Endothelial cell of umbilical vein (primary cell): Measurements from ENCODE around the gene POLR1C. TPM values are rescaled to one million over a fixed set of nuclear protein-coding genes. Genes with fewer than 3 reads are reported as not detected.

ENCODE experiments used
- BruUV-seq: library from RNA; stranded (reverse); fragments of 400-500 nt; replicated peaks from 2 replicates; lab custom pipeline; 2021; lab: Mats Ljungman, UMichigan
- CTCF ChIA-PET: fragments of 300-600, 350-600 bp; sonication (Branson Sonifier 250); formaldehyde crosslinking; loops from one replicate; lab custom pipeline; 2021; ENCODE audit warnings: antibody characterized with exemption, inconsistent platforms; lab: Charles Lee
- POLR2A ChIA-PET: fragments of 300-600, 350-600 bp; sonication (Branson Sonifier 250); formaldehyde crosslinking; loops from one replicate; lab custom pipeline; 2021; ENCODE audit warnings: antibody characterized with exemption, inconsistent platforms; lab: Charles Lee
- DNase-seq: peaks from one replicate; pipeline ENCODE4 v3.0.0-alpha.2; 2011; ENCODE audit warnings: low read depth, low spot score
- FAIRE-seq: peaks from 2 replicates; lab custom pipeline; 2011; peaks lifted over from hg19 to GRCh38; lab: Jason Lieb, UNC
- H2AFZ ChIP-seq: 2 replicates; pipeline ENCODE4 v1.6.0; 2012; ENCODE audit warnings: low read depth, low read length, control low read depth, inconsistent platforms
- H3K27ac ChIP-seq: 2 replicates; pipeline ENCODE4 v1.5.1; 2011; ENCODE audit warnings: low read depth, mild to moderate bottlenecking, control low read depth, low read length, moderate library complexity; ENCODE audit not compliant: insufficient read depth
- H3K27me3 ChIP-seq, 2 experiments: 2 replicates each; pipeline versions ENCODE4 v1.6.0 to v1.6.1; 2011; ENCODE audit warnings: low read length in 2 of 2, mixed read lengths in 1 of 2; ENCODE audit not compliant: control insufficient read depth in 2 of 2, insufficient read depth in 2 of 2
- H3K36me3 ChIP-seq, 2 experiments: 2 replicates in 1 of 2; 3 replicates in 1 of 2; pipeline ENCODE4 v1.5.1; 2011; ENCODE audit warnings: low read length in 2 of 2, mild to moderate bottlenecking in 1 of 2, moderate library complexity in 1 of 2; ENCODE audit not compliant: control insufficient read depth in 2 of 2, insufficient read depth in 2 of 2; ENCODE audit errors: extremely low read depth in 1 of 2
- H3K4me1 ChIP-seq: 3 replicates; pipeline ENCODE4 v1.5.1; 2011; ENCODE audit warnings: mild to moderate bottlenecking, low read length; ENCODE audit not compliant: control insufficient read depth, insufficient read depth; ENCODE audit errors: extremely low read depth
- H3K4me2 ChIP-seq: 2 replicates; pipeline ENCODE4 v1.6.1; 2011; ENCODE audit warnings: low read length, control low read depth, mixed read lengths; ENCODE audit not compliant: insufficient read depth
- H3K4me3 ChIP-seq, 3 experiments: fragments of 200-600 bp in 1 of 3; sonication (generic), shearing (Covaris generic) in 1 of 3; replicated peaks in 1 of 3; 2 replicates each; pipeline ENCODE4 v1.5.1; 2011 to 2016; ENCODE audit warnings: control low read depth in 3 of 3, low read length in 3 of 3, mild to moderate bottlenecking in 2 of 3, inconsistent platforms in 1 of 3, low read depth in 1 of 3, moderate library complexity in 1 of 3; ENCODE audit not compliant: insufficient read depth in 1 of 3
- H3K79me2 ChIP-seq: 2 replicates; pipeline ENCODE4 v1.6.0; 2012; ENCODE audit warnings: low read length, inconsistent platforms; ENCODE audit not compliant: control insufficient read depth, insufficient read depth
- H3K9ac ChIP-seq: replicated peaks from 2 replicates; pipeline ENCODE3; 2011; ENCODE audit warnings: low read length, control low read depth; ENCODE audit not compliant: insufficient read depth; ENCODE audit errors: extremely low read depth
- H3K9me1 ChIP-seq: replicated peaks from 3 replicates; pipeline ENCODE4 v1.6.0; 2011; ENCODE audit warnings: mild to moderate bottlenecking, low read length; ENCODE audit not compliant: control insufficient read depth, insufficient read depth; ENCODE audit errors: extremely low read depth
- H3K9me3 ChIP-seq: replicated peaks from 2 replicates; pipeline ENCODE4 v1.5.1; 2012; ENCODE audit warnings: low read length, inconsistent platforms; ENCODE audit not compliant: control insufficient read depth, insufficient read depth
- H4K20me1 ChIP-seq: replicated peaks from 2 replicates; pipeline ENCODE3; 2011; ENCODE audit warnings: mild to moderate bottlenecking, low read length; ENCODE audit not compliant: control insufficient read depth, insufficient read depth; ENCODE audit errors: extremely low read depth
- CTCF ChIP-seq, 2 donors: IDR thresholded peaks; 1 replicate in 1 of 2; 2 replicates in 1 of 2; pipeline ENCODE4 v1.5.1; 2011; ENCODE audit warnings: low read length in 2 of 2, mild to moderate bottlenecking in 2 of 2, moderate library complexity in 2 of 2, control low read depth in 1 of 2, inconsistent platforms in 1 of 2, low read depth in 1 of 2; ENCODE audit not compliant: insufficient read depth in 1 of 2; ENCODE audit errors: extremely low read depth in 1 of 2
- EZH2 ChIP-seq: IDR thresholded peaks from 2 replicates; pipeline ENCODE4 v1.6.1; 2012; ENCODE audit warnings: borderline replicate concordance, low read depth, mild to moderate bottlenecking, moderate library complexity, low read length, inconsistent platforms; ENCODE audit not compliant: severe bottlenecking
- FOS ChIP-seq: IDR thresholded peaks from 2 replicates; pipeline ENCODE4 v1.6.1; 2011; ENCODE audit warnings: mild to moderate bottlenecking, low read length, moderate library complexity, borderline replicate concordance; ENCODE audit not compliant: insufficient read depth
- GATA2 ChIP-seq: IDR thresholded peaks from 2 replicates; pipeline ENCODE4 v1.7.0; 2011; ENCODE audit warnings: low read depth, mild to moderate bottlenecking, moderate library complexity, mixed read lengths, low read length; ENCODE audit not compliant: insufficient read length, insufficient read depth
- JUN ChIP-seq: IDR thresholded peaks from 2 replicates; pipeline ENCODE4 v1.6.1; 2011; ENCODE audit warnings: borderline replicate concordance, low read depth; ENCODE audit not compliant: insufficient read length, insufficient read depth
- MYC ChIP-seq: IDR thresholded peaks from one replicate; pipeline ENCODE4 v1.6.1; 2011; ENCODE audit warnings: mild to moderate bottlenecking, low read depth, low read length
- POLR2A ChIP-seq: IDR thresholded peaks from 2 replicates; pipeline ENCODE4 v1.6.1; 2012; ENCODE audit warnings: low read depth, mild to moderate bottlenecking, control low read depth, low read length
- POLR2AphosphoS5 ChIP-seq: IDR thresholded peaks from 2 replicates; pipeline ENCODE4 v1.6.1; 2012; ENCODE audit warnings: low read depth, mild to moderate bottlenecking, control low read depth, low read length, moderate library complexity; ENCODE audit not compliant: insufficient read depth
- dilution Hi-C: fragments of 300-500 bp; cut with MboI; formaldehyde crosslinking; loops from one replicate; pipeline ENCODE4 v1.15.0; 2019; ENCODE audit warnings: low sequenced_read_pairs; ENCODE audit not compliant: extremely low pct_ligation_motif_present
- intact Hi-C: fragments of 100-400 bp; cut with micrococcal nuclease; formaldehyde crosslinking; loops from one replicate; pipeline ENCODE4 v1.10.0; 2022
- polyA plus RNA-seq, 4 experiments: library from polyadenylated mRNA; depleted of rRNA in 3 of 4; stranded (reverse) in 3 of 4; unstranded in 1 of 4; fragments of >200 nt; gene quantifications; 2 replicates each; pipeline versions ENCODE4 v1.2.1 to v1.2.3, GENCODE V29; 2011 to 2012; ENCODE audit warnings: missing spikeins in 1 of 4
- total RNA-seq: library from RNA; stranded (reverse); gene quantifications from 2 replicates; pipeline ENCODE4 v1.2.3, GENCODE V29; 2021
- TF ChIP-seq, protein P1 (sequence below): IDR thresholded peaks from 2 replicates; pipeline ENCODE4 v1.6.1; 2011; ENCODE audit not compliant: insufficient read depth, insufficient read length

POLR1C gene
- total and polyA plus RNA-seq, 2 donors (not counting 3 experiments of a cell fraction or from before 2014, with no cell fraction given), result 39.8 to 46.0 TPM

GRCh38 chr6:43497129-43497396 is 19.8 kb upstream of the POLR1C start:
- ChIA-PET CTCF (interaction anchor here (1.1 to 19.0 kb wide), 7 partner anchors 10 to 268 kb away, joined by 3 to 289 read pairs (median 7); partner anchors contain the start of genes ABCC10, DLK2, DNPH1 and LRRC73), POLR2A (no interaction called here)
- Histone ChIP-seq H3K4me3 (no peak overlapping the region), H3K9me3 (no peaks in the 10 kb centered on the region), H3K27me3 (no peaks in the 10 kb centered on the region), H3K4me2 (no peak overlapping the region), H4K20me1 (no peaks in the 10 kb centered on the region), H3K9ac (no peak overlapping the region), H3K9me1 (no peaks in the 10 kb centered on the region), H2AFZ (no peak overlapping the region), H3K27ac (no peak overlapping the region), H3K4me1 (peaks cover 22% of the 10 kb centered on the region), H3K36me3 (peaks cover 0 to 4% of the 10 kb centered on the region in 2 experiments), H3K79me2 (no peaks in the 10 kb centered on the region)
- intact Hi-C loops, result no loop called here
- DNase-seq (no peak), FAIRE-seq (no peak)
- dilution Hi-C loops, result no loop called here
- TF ChIP-seq FOS (no peak), POLR2A (no peak), CTCF (IDR thresholded peaks at IDR 0.05; ENCODE audit: extremely low read depth in 1 of 2, insufficient read depth in 1 of 2, low read depth in 1 of 2, low read length in 2 of 2) (no peak), MYC (no peak), JUN (no peak), POLR2AphosphoS5 (no peak), GATA2 (no peak), EZH2 (no peak)
- TF ChIP-seq, protein P1, sequence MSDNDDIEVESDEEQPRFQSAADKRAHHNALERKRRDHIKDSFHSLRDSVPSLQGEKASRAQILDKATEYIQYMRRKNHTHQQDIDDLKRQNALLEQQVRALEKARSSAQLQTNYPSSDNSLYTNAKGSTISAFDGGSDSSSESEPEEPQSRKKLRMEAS, result no peak
- BruUV-seq, result no TSS peak
